ENCODE data around the gene BTK.
A peak's percentile ranks its signal among the peaks of the same experiment; 100 is the strongest.

BTK gene

GRCh38 chrX:101385795-101386541, at the start of gene BTK:
Gene BTK, minus strand, starts transcription at chrX:101386191. Its CDS starts 10,907 bp downstream, at chrX:101375284.
- DNase-seq, result no peak

- DNase-seq, result no peak
Observed at GRCh38 chrX:101430457-101431078, 44.6 kb upstream of the BTK start.

GRCh38 chrX:101429934-101430333, 43.9 kb upstream of the BTK start:
- DNase-seq, result no peak

GRCh38 chrX:101427954-101428353, 42.0 kb upstream of the BTK start:
- no peak for DNase-seq

- DNase-seq, result no peak
Observed at GRCh38 chrX:101419489-101419888, 33.5 kb upstream of the BTK start.

- DNase-seq, result peak; percentile 4
Observed at GRCh38 chrX:101417981-101418841, 32.2 kb upstream of the BTK start.

- DNase-seq, result no peak
Observed at GRCh38 chrX:101417190-101417589, 31.2 kb upstream of the BTK start.

GRCh38 chrX:101416691-101417090, 30.7 kb upstream of the BTK start:
- no peak for DNase-seq

GRCh38 chrX:101415180-101416145, 29.5 kb upstream of the BTK start:
- DNase-seq, result peak; percentile 18

- no peak for DNase-seq
Observed at GRCh38 chrX:101411984-101412383, 26.0 kb upstream of the BTK start.

GRCh38 chrX:101410461-101410860, 24.5 kb upstream of the BTK start:
- DNase-seq, result no peak

GRCh38 chrX:101409043-101409442, 23.1 kb upstream of the BTK start:
- no peak for DNase-seq

- no peak for DNase-seq
Observed at GRCh38 chrX:101408532-101408841, 22.5 kb upstream of the BTK start.

- peak; percentile 92 for DNase-seq
Observed at GRCh38 chrX:101407748-101408531, 21.9 kb upstream of the BTK start, which contains the start of the genes GLA and HNRNPH2. Gene GLA, minus strand, starts transcription at chrX:101407925. Its CDS starts 22 bp downstream, at chrX:101407903. Gene HNRNPH2, plus strand, starts transcription at chrX:101408222. Its CDS starts 3,767 bp downstream, at chrX:101411989.

GRCh38 chrX:101407167-101407747, 21.3 kb upstream of the BTK start:
- DNase-seq, result no peak

GRCh38 chrX:101399825-101400224, 13.8 kb upstream of the BTK start:
- no peak for DNase-seq

- no peak for DNase-seq
Observed at GRCh38 chrX:101398694-101399093, 12.7 kb upstream of the BTK start.

GRCh38 chrX:101397779-101398178, 11.8 kb upstream of the BTK start:
- DNase-seq, result no peak

GRCh38 chrX:101395789-101396188, 9.8 kb upstream of the BTK start:
- no peak for DNase-seq

GRCh38 chrX:101394372-101394771, 8.4 kb upstream of the BTK start:
- DNase-seq, result no peak
